HCT116 (cell line): ENCODE results near the gene TTLL5. TPM values are rescaled to one million over a fixed set of nuclear protein-coding genes. Genes with fewer than 3 reads are reported as not detected.

Experiments used
- ATAC-seq: fragments of 200-7000 bp; cut with Tn5 transposase; 2 replicates; pipeline ENCODE4 v1.9.1; 2020; ENCODE audit warnings: mild to moderate bottlenecking, moderate library complexity
- Bru-seq: library from RNA; stranded (reverse); fragments of 400-500 nt; gene quantifications from one replicate; lab custom pipeline; 2021; lab: Mats Ljungman, UMichigan
- BruChase-seq, 2 experiments: library from RNA; stranded (reverse); fragments of 400-500 nt; gene quantifications; one replicate each; lab custom pipeline; 2021; lab: Mats Ljungman, UMichigan
- BruUV-seq: library from RNA; stranded (reverse); fragments of 400-500 nt; replicated peaks from 2 replicates; lab custom pipeline; 2021; lab: Mats Ljungman, UMichigan
- CTCF ChIA-PET: fragments of 300-600 bp; sonication (Branson Sonifier 250); formaldehyde crosslinking; loops from one replicate; lab custom pipeline; 2021; ENCODE audit warnings: antibody characterized with exemption; lab: Charles Lee
- POLR2A ChIA-PET: fragments of 300-600, 350-600 bp; sonication (Branson Sonifier 250); formaldehyde crosslinking; loops from one replicate; lab custom pipeline; 2021; ENCODE audit warnings: antibody characterized with exemption; lab: Charles Lee
- RAD21 ChIA-PET, 2 experiments: fragments of 300-600 bp; sonication (Branson Sonifier 250); formaldehyde crosslinking; loops; one replicate each; lab custom pipeline; 2023; ENCODE audit warnings: low total read pairs in 2 of 2; ENCODE audit not compliant: uncharacterized antibody in 2 of 2, unreplicated experiment in 2 of 2, low non-redundant PET in 1 of 2; lab: Charles Lee
- DNase-seq: peaks from one replicate; pipeline ENCODE4 v3.0.0-alpha.2; 2010; ENCODE audit warnings: low read depth, low spot score
- H2AFZ ChIP-seq: fragments of 200-600 bp; shearing (Covaris generic), sonication (generic); 2 replicates; pipeline ENCODE4 v1.6.1; 2017; ENCODE audit warnings: low read depth, mixed run types, mixed read lengths, antibody characterized with exemption, low read length; ENCODE audit not compliant: poor library complexity, severe bottlenecking
- H3K27ac ChIP-seq: 2 replicates; pipeline ENCODE4 v1.5.1; 2012; ENCODE audit warnings: low read depth, low read length
- H3K27me3 ChIP-seq: fragments of 200-600 bp; sonication (generic); 2 replicates; pipeline ENCODE4 v1.6.1; 2016; ENCODE audit warnings: mixed run types, low read length, mixed read lengths; ENCODE audit not compliant: insufficient read depth
- H3K36me3 ChIP-seq, 2 experiments: fragments of 200-500 bp in 1 of 2; fragments of 200-600 bp in 1 of 2; sonication (Bioruptor generic) in 1 of 2; sonication (generic) in 1 of 2; 2 replicates each; pipeline versions ENCODE4 v1.5.1 to v1.6.1; 2014 to 2016; ENCODE audit warnings: low read length in 2 of 2, inconsistent platforms in 1 of 2, mixed read lengths in 1 of 2, mixed run types in 1 of 2; ENCODE audit not compliant: insufficient read depth in 2 of 2, control insufficient read depth in 1 of 2
- H3K4me1 ChIP-seq, 2 experiments: fragments of 200-600 bp in 1 of 2; sonication (generic) in 1 of 2; 2 replicates each; pipeline versions ENCODE4 v1.5.1 to v1.6.1; 2012 to 2017; ENCODE audit warnings: low read length in 2 of 2, inconsistent platforms in 1 of 2, mild to moderate bottlenecking in 1 of 2, mixed read lengths in 1 of 2, mixed run types in 1 of 2, moderate library complexity in 1 of 2; ENCODE audit not compliant: insufficient read depth in 2 of 2, control insufficient read depth in 1 of 2
- H3K4me2 ChIP-seq: fragments of 200-600 bp; sonication (generic); 2 replicates; pipeline ENCODE4 v1.6.1; 2017; ENCODE audit warnings: mixed run types, low read length, mixed read lengths
- H3K4me3 ChIP-seq, 2 experiments: fragments of 200-600 bp in 1 of 2; sonication (generic) in 1 of 2; replicated peaks in 1 of 2; 2 replicates each; pipeline ENCODE4 v1.5.1; 2011 to 2016; ENCODE audit warnings: low read length in 2 of 2, control low read depth in 1 of 2, low read depth in 1 of 2, mild to moderate bottlenecking in 1 of 2, mixed read lengths in 1 of 2, mixed run types in 1 of 2
- H3K79me2 ChIP-seq: fragments of 200-600 bp; sonication (generic); 2 replicates; pipeline ENCODE4 v1.6.1; 2017; ENCODE audit warnings: mild to moderate bottlenecking, mixed run types, low read length, moderate library complexity, mixed read lengths; ENCODE audit not compliant: insufficient read depth
- H3K9ac ChIP-seq: fragments of 200-600 bp; sonication (generic); 2 replicates; pipeline ENCODE4 v1.6.1; 2016; ENCODE audit warnings: low read length, mixed read lengths
- H3K9me2 ChIP-seq: fragments of 200-600 bp; sonication (generic), shearing (Covaris generic); 2 replicates; pipeline ENCODE4 v1.6.1; 2017; ENCODE audit warnings: mixed run types, mild to moderate bottlenecking, moderate library complexity; ENCODE audit not compliant: insufficient read depth
- H3K9me3 ChIP-seq, 2 experiments: fragments of 200-500 bp in 1 of 2; fragments of 200-600 bp in 1 of 2; sonication (Bioruptor generic) in 1 of 2; sonication (generic) in 1 of 2; 2 replicates each; pipeline ENCODE4 v1.6.1; 2014 to 2017; ENCODE audit warnings: low read length in 2 of 2, mixed read lengths in 2 of 2, inconsistent platforms in 1 of 2, low read depth in 1 of 2, mild to moderate bottlenecking in 1 of 2, mixed run types in 1 of 2, moderate library complexity in 1 of 2; ENCODE audit not compliant: control insufficient read depth in 1 of 2, insufficient read depth in 1 of 2
- H4K20me1 ChIP-seq: fragments of 200-600 bp; sonication (generic), shearing (Covaris generic); 2 replicates; pipeline ENCODE4 v1.6.1; 2017; ENCODE audit warnings: mixed run types, mild to moderate bottlenecking, moderate library complexity; ENCODE audit not compliant: insufficient read depth
- CEBPB ChIP-seq: IDR thresholded peaks from 2 replicates; pipeline ENCODE4 v1.6.1; 2012; ENCODE audit warnings: low read depth
- EGR1 ChIP-seq: IDR thresholded peaks from 2 replicates; pipeline ENCODE4 v1.6.1; 2012; ENCODE audit warnings: low read depth
- ELF1 ChIP-seq: IDR thresholded peaks from 2 replicates; pipeline ENCODE4 v1.6.1; 2012; ENCODE audit warnings: low read depth, borderline replicate concordance
- EZH2 ChIP-seq: fragments of 200-600 bp; sonication (generic); IDR thresholded peaks from 2 replicates; pipeline ENCODE4 v1.6.1; 2017; ENCODE audit warnings: antibody characterized with exemption, mixed run types
- FOSL1 ChIP-seq: IDR thresholded peaks from 2 replicates; pipeline ENCODE4 v1.6.1; 2012; ENCODE audit warnings: low read depth
- JUND ChIP-seq: IDR thresholded peaks from 2 replicates; pipeline ENCODE4 v1.6.1; 2012
- POLR2AphosphoS5 ChIP-seq: IDR thresholded peaks from 2 replicates; pipeline ENCODE4 v1.6.1; 2011; ENCODE audit warnings: mild to moderate bottlenecking, low read depth, low read length, moderate library complexity
- SIN3A ChIP-seq: IDR thresholded peaks from 2 replicates; pipeline ENCODE4 v1.6.1; 2012; ENCODE audit warnings: low read depth
- TCF7L2 ChIP-seq: IDR thresholded peaks from 2 replicates; pipeline ENCODE4 v1.7.0; 2011; ENCODE audit warnings: borderline replicate concordance, inconsistent platforms; ENCODE audit not compliant: insufficient read depth, insufficient read length; ENCODE audit errors: extremely low read depth
- YY1 ChIP-seq: IDR thresholded peaks from 2 replicates; pipeline ENCODE4 v1.6.1; 2011; ENCODE audit warnings: low read length, low read depth, moderate library complexity, mild to moderate bottlenecking; ENCODE audit not compliant: insufficient replicate concordance; ENCODE audit errors: extremely low read depth
- intact Hi-C: fragments of 100-400 bp; cut with micrococcal nuclease; formaldehyde crosslinking; loops from 2 replicates; pipeline ENCODE4 v1.10.0; 2022
- long read RNA-seq: library from polyadenylated mRNA; unstranded; transcript quantifications from one replicate; pipeline ENCODE4 v2.0.0, GENCODE V29; 2021; ENCODE audit not compliant: unreplicated experiment
- polyA plus RNA-seq: library from polyadenylated mRNA; unstranded; fragments of >200 nt; gene quantifications from 2 replicates; pipeline ENCODE4 v1.2.1, GENCODE V29; 2012; ENCODE audit warnings: missing spikeins
- total RNA-seq: library from RNA; stranded (reverse); gene quantifications from one replicate; pipeline ENCODE4 v1.2.1, GENCODE V29; 2021; ENCODE audit not compliant: unreplicated experiment
- TF ChIP-seq, protein P1 (sequence below): IDR thresholded peaks from 2 replicates; pipeline ENCODE4 v1.6.1; 2012
- TF ChIP-seq, protein P2 (sequence below): IDR thresholded peaks from 2 replicates; pipeline ENCODE4 v1.6.1; 2012; ENCODE audit warnings: low read depth

TTLL5 gene, protein sequence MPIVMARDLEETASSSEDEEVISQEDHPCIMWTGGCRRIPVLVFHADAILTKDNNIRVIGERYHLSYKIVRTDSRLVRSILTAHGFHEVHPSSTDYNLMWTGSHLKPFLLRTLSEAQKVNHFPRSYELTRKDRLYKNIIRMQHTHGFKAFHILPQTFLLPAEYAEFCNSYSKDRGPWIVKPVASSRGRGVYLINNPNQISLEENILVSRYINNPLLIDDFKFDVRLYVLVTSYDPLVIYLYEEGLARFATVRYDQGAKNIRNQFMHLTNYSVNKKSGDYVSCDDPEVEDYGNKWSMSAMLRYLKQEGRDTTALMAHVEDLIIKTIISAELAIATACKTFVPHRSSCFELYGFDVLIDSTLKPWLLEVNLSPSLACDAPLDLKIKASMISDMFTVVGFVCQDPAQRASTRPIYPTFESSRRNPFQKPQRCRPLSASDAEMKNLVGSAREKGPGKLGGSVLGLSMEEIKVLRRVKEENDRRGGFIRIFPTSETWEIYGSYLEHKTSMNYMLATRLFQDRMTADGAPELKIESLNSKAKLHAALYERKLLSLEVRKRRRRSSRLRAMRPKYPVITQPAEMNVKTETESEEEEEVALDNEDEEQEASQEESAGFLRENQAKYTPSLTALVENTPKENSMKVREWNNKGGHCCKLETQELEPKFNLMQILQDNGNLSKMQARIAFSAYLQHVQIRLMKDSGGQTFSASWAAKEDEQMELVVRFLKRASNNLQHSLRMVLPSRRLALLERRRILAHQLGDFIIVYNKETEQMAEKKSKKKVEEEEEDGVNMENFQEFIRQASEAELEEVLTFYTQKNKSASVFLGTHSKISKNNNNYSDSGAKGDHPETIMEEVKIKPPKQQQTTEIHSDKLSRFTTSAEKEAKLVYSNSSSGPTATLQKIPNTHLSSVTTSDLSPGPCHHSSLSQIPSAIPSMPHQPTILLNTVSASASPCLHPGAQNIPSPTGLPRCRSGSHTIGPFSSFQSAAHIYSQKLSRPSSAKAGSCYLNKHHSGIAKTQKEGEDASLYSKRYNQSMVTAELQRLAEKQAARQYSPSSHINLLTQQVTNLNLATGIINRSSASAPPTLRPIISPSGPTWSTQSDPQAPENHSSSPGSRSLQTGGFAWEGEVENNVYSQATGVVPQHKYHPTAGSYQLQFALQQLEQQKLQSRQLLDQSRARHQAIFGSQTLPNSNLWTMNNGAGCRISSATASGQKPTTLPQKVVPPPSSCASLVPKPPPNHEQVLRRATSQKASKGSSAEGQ (N-terminal part only)
- total RNA-seq (26.2 TPM), Bru-seq, nascent RNA (percentile 66 among the genes with signal in this experiment), BruChase-seq, experiment 1, labeled RNA remaining after a 6-hour chase (percentile 55 among the genes with signal in this experiment), BruChase-seq, experiment 2, labeled RNA remaining after a 2-hour chase (percentile 61 among the genes with signal in this experiment)
- polyA plus RNA-seq, result 15.1 and 16.5 TPM in 2 replicates
- long read RNA-seq, full-length matches to known transcripts, result 1 of 21 reads
- long read RNA-seq, partial matches to known transcripts, result 4 of 21 reads
- long read RNA-seq, other reads (novel, unspliced or antisense), result 16 of 21 reads

DNA sequence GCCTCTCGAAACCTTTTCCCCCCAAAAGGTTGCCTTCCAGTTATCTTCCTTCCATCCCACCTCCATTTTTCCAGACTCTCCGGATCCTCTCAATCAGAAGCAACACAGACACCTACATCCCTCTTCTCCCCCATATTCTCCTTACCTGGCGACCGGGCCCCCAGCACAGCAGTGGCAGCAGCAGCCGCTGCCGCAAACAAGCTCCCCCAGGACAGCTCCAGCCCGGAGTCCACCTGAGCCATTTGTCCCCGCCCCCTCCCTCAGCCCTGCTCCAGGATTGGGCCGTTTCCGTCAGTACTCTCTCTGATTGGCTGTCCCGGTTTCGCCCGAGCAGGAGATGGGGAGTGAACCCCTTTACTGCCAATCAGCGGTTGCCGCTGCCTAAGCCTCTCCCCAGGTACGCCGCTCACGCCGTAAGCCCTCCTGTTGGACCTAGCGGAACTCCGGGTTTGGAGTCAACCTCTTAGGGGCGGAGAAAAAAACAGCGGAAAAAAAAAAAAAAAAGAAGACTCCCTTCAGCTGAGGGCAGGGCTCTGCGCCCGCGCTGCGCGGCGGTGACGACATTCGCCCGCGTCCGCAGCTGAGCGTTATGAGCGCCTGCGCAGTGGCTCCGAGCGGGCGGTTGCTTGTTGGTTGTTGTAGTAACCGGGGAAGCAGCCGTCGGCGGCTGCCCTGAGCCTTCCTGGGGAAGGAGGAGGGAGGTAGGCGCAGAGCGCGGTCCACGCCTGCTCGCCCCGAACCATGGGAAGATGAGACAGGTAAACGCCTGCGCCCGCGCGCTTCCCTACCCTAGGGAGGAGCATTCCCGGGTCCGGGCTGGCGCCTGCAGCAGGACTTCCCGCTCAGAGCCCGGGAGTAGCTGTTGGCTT is at the start of gene TTLL5, which contains the start of gene ERG28:
Gene TTLL5 (plus strand): TSS at position 617 of the 869 bp plus-strand sequence. CDS start 1,904 bp downstream, outside the sequence.
Gene ERG28 (minus strand): TSS at position 247 of the 869 bp plus-strand sequence. CDS start 3,374 bp downstream, outside the sequence.
- H2AFZ ChIP-seq, result no peak within 1 kb of the TSS
- peak within 1 kb of the TSS; percentile 74 for H3K27ac ChIP-seq
- H3K36me3 ChIP-seq, result peaks cover 0 to 7% of the 10 kb centered on the region in 2 experiments; a peak in 1 of 4 replicates
- H3K4me3 ChIP-seq, result peak within 1 kb of the TSS; percentile 82 to 91
- no peaks in the 10 kb centered on the region for H3K9me3 ChIP-seq
- ATAC-seq (peak; percentile 97), DNase-seq (peak; percentile 99)
- H3K4me2 ChIP-seq, result peak within 1 kb of the TSS; percentile 84
- no TSS peak for BruUV-seq
- H4K20me1 ChIP-seq, result no peaks in the 10 kb centered on the region
- intact Hi-C loops, result no loop called here
- peaks cover 3 to 10% of the 10 kb centered on the region in 2 experiments; a peak in 2 of 4 replicates for H3K4me1 ChIP-seq
- H3K27me3 ChIP-seq, result no peaks in the 10 kb centered on the region
- RAD21 ChIA-PET, result interaction anchor here (0.7 to 1.3 kb wide), 3 partner anchors 12 to 83 kb away, joined by 3 to 6 read pairs (median 3); partner anchors contain the start of gene FLVCR2 (in 1 of the 2)
- peaks cover 28% of the 10 kb centered on the region for H3K79me2 ChIP-seq
- no peaks in the 10 kb centered on the region for H3K9me2 ChIP-seq
- POLR2A ChIA-PET, result interaction anchor here (0.6 to 1.4 kb wide), 4 partner anchors 12 to 1072 kb away, joined by 3 to 4 read pairs (median 4); no protein-coding TSS in a partner anchor
- CTCF ChIA-PET, result interaction anchor here (0.8 to 2.2 kb wide), 6 partner anchors 48 to 322 kb away, joined by 3 to 21 read pairs (median 6); partner anchors contain the start of gene FLVCR2
- H3K9ac ChIP-seq, result peak within 1 kb of the TSS; percentile 91
- TF ChIP-seq TCF7L2 (no peak), EZH2 (no peak), ELF1 (no peak), SIN3A (no peak; the same call in 1 of the 2 replicates), FOSL1 (no peak), POLR2AphosphoS5 (peak; percentile 79), EGR1 (no peak), CEBPB (no peak), YY1 (no peak), JUND (no peak)
- TF ChIP-seq, protein P1, sequence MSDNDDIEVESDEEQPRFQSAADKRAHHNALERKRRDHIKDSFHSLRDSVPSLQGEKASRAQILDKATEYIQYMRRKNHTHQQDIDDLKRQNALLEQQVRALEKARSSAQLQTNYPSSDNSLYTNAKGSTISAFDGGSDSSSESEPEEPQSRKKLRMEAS, result no peak; the same call in 1 of the 2 replicates
- TF ChIP-seq, protein P2, sequence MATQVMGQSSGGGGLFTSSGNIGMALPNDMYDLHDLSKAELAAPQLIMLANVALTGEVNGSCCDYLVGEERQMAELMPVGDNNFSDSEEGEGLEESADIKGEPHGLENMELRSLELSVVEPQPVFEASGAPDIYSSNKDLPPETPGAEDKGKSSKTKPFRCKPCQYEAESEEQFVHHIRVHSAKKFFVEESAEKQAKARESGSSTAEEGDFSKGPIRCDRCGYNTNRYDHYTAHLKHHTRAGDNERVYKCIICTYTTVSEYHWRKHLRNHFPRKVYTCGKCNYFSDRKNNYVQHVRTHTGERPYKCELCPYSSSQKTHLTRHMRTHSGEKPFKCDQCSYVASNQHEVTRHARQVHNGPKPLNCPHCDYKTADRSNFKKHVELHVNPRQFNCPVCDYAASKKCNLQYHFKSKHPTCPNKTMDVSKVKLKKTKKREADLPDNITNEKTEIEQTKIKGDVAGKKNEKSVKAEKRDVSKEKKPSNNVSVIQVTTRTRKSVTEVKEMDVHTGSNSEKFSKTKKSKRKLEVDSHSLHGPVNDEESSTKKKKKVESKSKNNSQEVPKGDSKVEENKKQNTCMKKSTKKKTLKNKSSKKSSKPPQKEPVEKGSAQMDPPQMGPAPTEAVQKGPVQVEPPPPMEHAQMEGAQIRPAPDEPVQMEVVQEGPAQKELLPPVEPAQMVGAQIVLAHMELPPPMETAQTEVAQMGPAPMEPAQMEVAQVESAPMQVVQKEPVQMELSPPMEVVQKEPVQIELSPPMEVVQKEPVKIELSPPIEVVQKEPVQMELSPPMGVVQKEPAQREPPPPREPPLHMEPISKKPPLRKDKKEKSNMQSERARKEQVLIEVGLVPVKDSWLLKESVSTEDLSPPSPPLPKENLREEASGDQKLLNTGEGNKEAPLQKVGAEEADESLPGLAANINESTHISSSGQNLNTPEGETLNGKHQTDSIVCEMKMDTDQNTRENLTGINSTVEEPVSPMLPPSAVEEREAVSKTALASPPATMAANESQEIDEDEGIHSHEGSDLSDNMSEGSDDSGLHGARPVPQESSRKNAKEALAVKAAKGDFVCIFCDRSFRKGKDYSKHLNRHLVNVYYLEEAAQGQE, result no peak
